HepG2 (cell line): ENCODE measurements around the gene PRUNE1. TPM values are rescaled to one million over a fixed set of nuclear protein-coding genes. Genes with fewer than 3 reads are reported as not detected.

ENCODE experiments used
- BHLHE40 ChIP-seq: IDR thresholded peaks from 2 replicates; pipeline ENCODE4 v1.6.1; 2011; ENCODE audit warnings: low read length, improper control_type of control experiment
- CENPBD1 ChIP-seq: sonication (generic); formaldehyde crosslinking; IDR thresholded peaks from 2 replicates; pipeline ENCODE4 v1.8.0; 2022; ENCODE audit warnings: missing genetic modification reagents, low read depth, mild to moderate bottlenecking, borderline replicate concordance
- CENPT ChIP-seq: sonication (generic); formaldehyde crosslinking; IDR thresholded peaks from 2 replicates; pipeline ENCODE4 v1.8.0; 2022; ENCODE audit warnings: low read depth, mild to moderate bottlenecking, moderate library complexity, missing genetic modification reagents
- GMEB1 ChIP-seq: sonication (generic); formaldehyde crosslinking; IDR thresholded peaks from 2 replicates; pipeline ENCODE4 v1.5.1; 2020; ENCODE audit warnings: missing genetic modification reagents, mild to moderate bottlenecking, borderline replicate concordance
- HNF1A ChIP-seq, 2 experiments: sonication (generic) in 1 of 2; formaldehyde crosslinking in 1 of 2; IDR thresholded peaks; 2 replicates each; pipeline versions ENCODE4 v1.4.0 to v1.6.1; 2016 to 2020; ENCODE audit warnings: borderline replicate concordance in 1 of 2, low read depth in 1 of 2, mild to moderate bottlenecking in 1 of 2, missing genetic modification reagents in 1 of 2
- KDM5A ChIP-seq: fragments of 200-600 bp; sonication (generic); IDR thresholded peaks from 2 replicates; pipeline ENCODE4 v1.7.0; 2018; ENCODE audit warnings: antibody characterized with exemption, mild to moderate bottlenecking, low read length, borderline replicate concordance
- KLF11 ChIP-seq: IDR thresholded peaks from 2 replicates; pipeline ENCODE4 v1.6.1; 2016; ENCODE audit warnings: missing compliant biosample characterization
- KMT2A ChIP-seq: sonication (generic); formaldehyde crosslinking; IDR thresholded peaks from 2 replicates; pipeline ENCODE4 v1.4.0; 2020; ENCODE audit warnings: missing genetic modification reagents
- MBNL3 ChIP-seq: fragments of 250-450 bp; sonication (Bioruptor Pico); conservative IDR thresholded peaks from 2 replicates; pipeline ENCODE4 v1.8.0; 2022; ENCODE audit warnings: mild to moderate bottlenecking, inconsistent platforms
- NCOA2 ChIP-seq: sonication (generic); formaldehyde crosslinking; IDR thresholded peaks from 2 replicates; pipeline ENCODE4 v1.8.0; 2022; ENCODE audit warnings: inconsistent platforms
- NPAS2 ChIP-seq: sonication (generic); formaldehyde crosslinking; IDR thresholded peaks from 2 replicates; pipeline ENCODE4 v1.8.0; 2022; ENCODE audit warnings: mild to moderate bottlenecking, missing genetic modification reagents, borderline replicate concordance
- PHF21A ChIP-seq: sonication (generic); formaldehyde crosslinking; IDR thresholded peaks from 2 replicates; pipeline ENCODE4 v1.5.0; 2020; ENCODE audit warnings: mild to moderate bottlenecking, missing genetic modification reagents
- POLR2A ChIP-seq, 2 experiments: IDR thresholded peaks; 2 replicates each; pipeline ENCODE4 v1.6.1; 2011; ENCODE audit warnings: low read depth in 2 of 2, low read length in 2 of 2, mild to moderate bottlenecking in 1 of 2, moderate library complexity in 1 of 2; ENCODE audit not compliant: insufficient read depth in 1 of 2
- SP140L ChIP-seq: sonication (generic); formaldehyde crosslinking; IDR thresholded peaks from 2 replicates; pipeline ENCODE4 v1.4.0; 2020; ENCODE audit warnings: missing genetic modification reagents, borderline replicate concordance
- SYNCRIP ChIP-seq: fragments of 200-400 bp; formaldehyde crosslinking; IDR thresholded peaks from 2 replicates; pipeline ENCODE4 v1.6.1; 2018; ENCODE audit warnings: mild to moderate bottlenecking, low read depth, low read length; ENCODE audit not compliant: insufficient read depth
- TARDBP ChIP-seq: sonication (generic); formaldehyde crosslinking; IDR thresholded peaks from 2 replicates; pipeline ENCODE4 v1.8.0; 2022; ENCODE audit warnings: mild to moderate bottlenecking, missing genetic modification reagents
- WIZ ChIP-seq: sonication (generic); formaldehyde crosslinking; IDR thresholded peaks from 2 replicates; pipeline ENCODE4 v1.5.1; 2020; ENCODE audit warnings: mild to moderate bottlenecking, missing genetic modification reagents
- XBP1 ChIP-seq: sonication (generic); formaldehyde crosslinking; IDR thresholded peaks from 2 replicates; pipeline ENCODE4 v1.5.0; 2020; ENCODE audit warnings: missing genetic modification reagents
- ZMYM2 ChIP-seq: sonication (generic); formaldehyde crosslinking; IDR thresholded peaks from 2 replicates; pipeline ENCODE4 v1.8.0; 2022; ENCODE audit warnings: mild to moderate bottlenecking, missing genetic modification reagents
- ZNF441 ChIP-seq: sonication (generic); formaldehyde crosslinking; IDR thresholded peaks from 2 replicates; pipeline ENCODE4 v1.7.0; 2021; ENCODE audit warnings: missing genetic modification reagents, borderline replicate concordance
- ZNF710 ChIP-seq: sonication (generic); formaldehyde crosslinking; IDR thresholded peaks from 2 replicates; pipeline ENCODE4 v1.5.0; 2020; ENCODE audit warnings: mild to moderate bottlenecking, missing genetic modification reagents, borderline replicate concordance
- polyA plus RNA-seq, 8 experiments: library from polyadenylated mRNA; depleted of rRNA in 3 of 8; stranded (reverse) in 7 of 8; unstranded in 1 of 8; fragments of >200 nt; fragmentation: Illumina TruSeq in 4 of 8; extraction: Trizol in 4 of 8; gene quantifications; 2 replicates each; pipeline versions ENCODE4 v1.2.1 to v1.2.3, GENCODE V29; 2011 to 2016; ENCODE audit warnings: low read depth in 4 of 8, missing spikeins in 1 of 8, mixed read lengths in 1 of 8; ENCODE audit not compliant: insufficient read depth in 1 of 8
- total RNA-seq, 5 experiments: library from RNA; depleted of rRNA; stranded (reverse); fragments of >200 nt; fragmentation: Illumina TruSeq; extraction: Trizol; gene quantifications; 2 replicates each; pipeline ENCODE4 v1.2.3, GENCODE V29; 2016; ENCODE audit warnings: low read depth in 1 of 5

PRUNE1 gene
- total and polyA plus RNA-seq, 2 of the 13 experiments (the other 11 are each of a cell fraction or from before 2014, with no cell fraction given): 19.0 to 31.9 TPM

GRCh38 chr1:150981805-150982712 is 26.2 kb upstream of the PRUNE1 start, which contains the start of gene ANXA9 (continued):
- TF ChIP-seq NCOA2 (CRISPR knock-in tag): peak; percentile 72; the same call in 1 of the 2 replicates
- no peak for TF ChIP-seq WIZ (CRISPR knock-in tag)
- TF ChIP-seq KMT2A: no peak
- TF ChIP-seq XBP1 (CRISPR knock-in tag): no peak
- TF ChIP-seq POLR2A (IDR thresholded peaks at IDR 0.05; ENCODE audit: insufficient read depth in 1 of 2, low read depth in 2 of 2, low read length in 2 of 2): peak; percentile 54 to 75
- peak; percentile 54; the same call in 1 of the 2 replicates for TF ChIP-seq GMEB1 (CRISPR knock-in tag)
- TF ChIP-seq MBNL3 (CRISPR knock-in tag): no peak
- TF ChIP-seq CENPBD1: no peak
- TF ChIP-seq SP140L (CRISPR knock-in tag): no peak
- 0 out of 2 replicates have a peak, but pooled peaks have one; percentile 37 for TF ChIP-seq KLF11 (CRISPR knock-in tag)
- peak; percentile 48; the same call in 1 of the 2 replicates for TF ChIP-seq ZNF441 (CRISPR knock-in tag)
- 0 out of 2 replicates have a peak, but pooled peaks have one; percentile 31 for TF ChIP-seq TARDBP (CRISPR knock-in tag)
- no peak for TF ChIP-seq SYNCRIP
- TF ChIP-seq ZNF710 (CRISPR knock-in tag): no peak
- TF ChIP-seq KDM5A: no peak
- TF ChIP-seq PHF21A (CRISPR knock-in tag): peak; percentile 84
- no peak for TF ChIP-seq CENPT
- peak; percentile 94 for TF ChIP-seq ZMYM2 (CRISPR knock-in tag)
- no peak for TF ChIP-seq NPAS2 (CRISPR knock-in tag)
- TF ChIP-seq BHLHE40: no peak
- 0 out of 2 replicates have a peak, but pooled peaks have one; percentile 24 for TF ChIP-seq HNF1A (IDR thresholded peaks at IDR 0.05; ENCODE audit: low read depth)
- TF ChIP-seq HNF1A (CRISPR knock-in tag; IDR thresholded peaks at IDR 0.05; ENCODE audit: borderline replicate concordance): peak; percentile 76
